ENCODE measurements around the gene NRF1. TPM values are rescaled to one million over a fixed set of nuclear protein-coding genes. Genes with fewer than 3 reads are reported as not detected.
A peak's percentile ranks its signal among the peaks of the same experiment; 100 is the strongest.

NRF1 gene
- total and polyA plus RNA-seq, 2 of the 8 experiments (the other 6 are each of a cell fraction or from before 2014, with no cell fraction given) = 18.2 to 21.4 TPM

- Histone ChIP-seq H3K23ac (ENCODE audit: insufficient read length) (no peak overlapping the region), H4K8ac (ENCODE audit: extremely low read depth, insufficient read depth, low read length) (no peak overlapping the region), H3K4me1 (replicated peaks in 1 of 4; ENCODE audit: control insufficient read depth in 3 of 4, insufficient read depth in 4 of 4, low read length in 3 of 4) (peaks cover 7 to 15% (median 10%) of the 10 kb centered on the region in 4 experiments; a peak in 6 of 7 replicates), H4K91ac (replicated peaks; ENCODE audit: insufficient read length, low read length) (no peak overlapping the region), H3K14ac (ENCODE audit: insufficient read length) (no peak overlapping the region), H4K20me1 (replicated peaks in 1 of 2; ENCODE audit: control insufficient read depth in 1 of 2, insufficient read depth in 2 of 2, low read length in 2 of 2) (no peaks in the 10 kb centered on the region), H3K27ac (ENCODE audit: low read depth, low read length) (no peak overlapping the region), H3K56ac (replicated peaks; ENCODE audit: insufficient read length, low read depth, low read length) (no peak overlapping the region), H3K18ac (ENCODE audit: extremely low read depth, low read length) (no peak overlapping the region), H2AK5ac (ENCODE audit: low read depth, low read length) (no peak overlapping the region), H3K36me3 (ENCODE audit: control insufficient read depth in 2 of 4, insufficient read depth in 4 of 4, low read length in 3 of 4) (peaks cover 0 to 12% (median 2%) of the 10 kb centered on the region in 4 experiments; a peak in 3 of 8 replicates), H3K9me3 (ENCODE audit: insufficient read depth in 2 of 2, low read depth in 1 of 2, low read length in 1 of 2) (no peaks in the 10 kb centered on the region), H3K4me3 (ENCODE audit: extremely low read depth in 1 of 4, insufficient read depth in 2 of 4, low read depth in 3 of 4, low read length in 4 of 4) (no peak overlapping the region), H3K79me1 (ENCODE audit: low read depth, low read length) (no peaks in the 10 kb centered on the region; the same call in 1 of the 2 replicates), H3K4me2 (ENCODE audit: insufficient read depth in 1 of 2, low read depth in 2 of 2, low read length in 2 of 2) (0 out of 4 replicates have a peak overlapping the region, but pooled peaks of 1 of the 2 experiments have one; percentile 18), H2BK5ac (ENCODE audit: low read depth, low read length) (no peak overlapping the region), H4K5ac (ENCODE audit: insufficient read length, low read depth, low read length) (no peak overlapping the region), H2AFZ (ENCODE audit: low read length) (no peak overlapping the region), H3K23me2 (ENCODE audit: low read depth, low read length) (no peaks in the 10 kb centered on the region), H2BK120ac (replicated peaks; ENCODE audit: low read depth, low read length) (no peak overlapping the region), H3K9ac (replicated peaks in 1 of 4; ENCODE audit: extremely low read depth in 1 of 4, low read depth in 3 of 4, low read length in 3 of 4) (no peak overlapping the region), H2BK12ac (ENCODE audit: low read depth, low read length) (no peak overlapping the region), H3K27me3 (replicated peaks in 1 of 4; ENCODE audit: control insufficient read depth in 3 of 4, extremely low read depth in 1 of 4, insufficient read depth in 3 of 4, low read length in 3 of 4) (no peaks in the 10 kb centered on the region), H2BK15ac (ENCODE audit: low read length) (no peak overlapping the region), H3K79me2 (ENCODE audit: control insufficient read depth in 1 of 2, insufficient read depth in 2 of 2, low read length in 2 of 2) (no peaks in the 10 kb centered on the region), H2BK20ac (ENCODE audit: low read length) (no peak overlapping the region), H3K4ac (replicated peaks; ENCODE audit: insufficient read length, low read depth, low read length) (no peak overlapping the region)
- DNase-seq (ENCODE audit: low read depth in 1 of 2, low spot score in 2 of 2) (no peak), FAIRE-seq (no peak)
- POLR2A ChIA-PET (ENCODE audit: partially characterized antibody) = no interaction called here
- CTCF ChIA-PET (ENCODE audit: partially characterized antibody) = interaction anchor here (0.7 to 1.9 kb wide), 2 partner anchors 17 to 19 kb away, joined by 3 to 5 read pairs; no protein-coding TSS in a partner anchor
- TF ChIP-seq RBBP5 (IDR thresholded peaks at IDR 0.05; ENCODE audit: borderline replicate concordance, low read depth, low read length) = no peak
- TF ChIP-seq FOSL1 (IDR thresholded peaks at IDR 0.05; ENCODE audit: insufficient read depth, low read depth, low read length) = no peak
- no peak for TF ChIP-seq TEAD4 (IDR thresholded peaks at IDR 0.05; ENCODE audit: low read depth, low read length)
- TF ChIP-seq CREB1 (IDR thresholded peaks at IDR 0.05) = no peak
- TF ChIP-seq SIN3A (conservative IDR thresholded peaks at IDR 0.05 in 1 of 2, IDR thresholded peaks at IDR 0.05 in 1 of 2; ENCODE audit: low read depth in 1 of 2, low read length in 2 of 2) = no peak
- no peak for TF ChIP-seq SP1 (IDR thresholded peaks at IDR 0.05; ENCODE audit: low read depth, low read length)
- TF ChIP-seq ZNF274 (IDR thresholded peaks at IDR 0.05; ENCODE audit: borderline replicate concordance, extremely low read depth, low read length) = no peak
- TF ChIP-seq CTCF (IDR thresholded peaks at IDR 0.05; ENCODE audit: control extremely low read depth in 1 of 3, insufficient read depth in 1 of 3, low read depth in 1 of 3, low read length in 3 of 3) = no peak
- TF ChIP-seq TBP (IDR thresholded peaks at IDR 0.05; ENCODE audit: low read depth, low read length) = no peak
- no peak for TF ChIP-seq HDAC2 (IDR thresholded peaks at IDR 0.05; ENCODE audit: borderline replicate concordance in 1 of 2, low read depth in 2 of 2, low read length in 2 of 2)
- WGBS, 2 experiments (ENCODE audit: extremely low coverage in 1 of 2, insufficient coverage in 1 of 2, insufficient read length in 1 of 2, insufficient replicate concordance in 2 of 2, low coverage in 1 of 2, low lambda C conversion rate in 2 of 2, missing lambda C conversion rate in 1 of 2) = 86% methylated on average over 5 of the region's 5 CpGs; no CpG with 5 or more reads in 1 of the 2 experiments
These were observed 130.7 kb downstream of the NRF1 start for GRCh38 chr7:129742256-129742655.
